Mesenteric fat pad (tissue), 1 donor: ENCODE measurements around the gene ALDH1A3. TPM values are rescaled to one million over a fixed set of nuclear protein-coding genes. Genes with fewer than 3 reads are reported as not detected.
A peak's percentile ranks its signal among the peaks of the same experiment; 100 is the strongest.

Experiments
- DNase-seq: peaks from one replicate; pipeline ENCODE4 v3.0.0-alpha.2; 2020; ENCODE audit warnings: low spot score
- total RNA-seq: library from RNA; stranded (reverse); fragmentation: NEBNext Ultra II Directional; extraction: Animal tissue kit (Norgen Biotek cat#: 25700); gene quantifications from one replicate; pipeline ENCODE4 v1.2.1, GENCODE V29; 2021
- donor health status: DM: yes; HTN: yes; CAD: no.

Gene ALDH1A3
- total RNA-seq, 1 donor from 2014 or later, result 194 TPM

DNA sequence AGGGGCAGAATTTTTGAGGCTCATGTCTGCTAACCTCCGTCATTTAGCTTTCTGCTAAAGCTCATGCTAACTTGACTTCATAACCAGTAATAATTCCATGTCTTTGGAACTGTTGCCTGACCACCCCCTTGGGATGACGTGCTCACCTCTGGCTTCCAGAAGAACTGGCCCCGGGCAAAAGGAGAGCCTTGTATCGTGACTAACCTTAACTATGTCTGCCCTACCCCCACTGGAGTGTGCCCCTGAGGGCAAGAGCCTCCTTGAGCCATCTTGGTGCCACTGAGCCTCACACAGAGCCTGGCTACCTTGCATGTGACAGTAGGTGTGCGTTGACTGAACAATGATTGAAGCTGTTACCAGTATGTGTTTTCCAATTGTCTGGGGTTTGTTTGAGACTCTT lies 44.3 kb downstream of the ALDH1A3 start:
- DNase-seq, result peak; percentile 72

DNA sequence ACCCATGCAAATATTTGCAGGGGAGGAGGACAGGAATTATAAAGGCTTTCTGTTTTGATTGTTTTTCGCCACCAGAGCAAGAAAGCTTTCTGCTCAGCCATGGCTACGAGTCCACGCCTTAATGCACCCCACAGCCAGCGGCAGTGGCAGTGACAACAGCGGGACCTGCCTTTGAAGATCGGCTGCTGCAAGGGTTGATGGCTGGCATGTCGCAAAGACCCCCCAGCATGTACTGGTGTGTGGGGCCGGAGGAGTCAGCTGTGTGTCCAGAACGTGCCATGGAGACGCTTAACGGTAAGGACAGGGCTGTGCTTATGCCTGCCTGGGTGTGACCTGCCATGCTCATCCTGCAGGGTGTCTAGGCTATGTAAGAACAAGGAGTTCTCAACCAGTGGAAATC lies 44.8 kb downstream of the ALDH1A3 start:
- DNase-seq, result peak; percentile 69

DNA sequence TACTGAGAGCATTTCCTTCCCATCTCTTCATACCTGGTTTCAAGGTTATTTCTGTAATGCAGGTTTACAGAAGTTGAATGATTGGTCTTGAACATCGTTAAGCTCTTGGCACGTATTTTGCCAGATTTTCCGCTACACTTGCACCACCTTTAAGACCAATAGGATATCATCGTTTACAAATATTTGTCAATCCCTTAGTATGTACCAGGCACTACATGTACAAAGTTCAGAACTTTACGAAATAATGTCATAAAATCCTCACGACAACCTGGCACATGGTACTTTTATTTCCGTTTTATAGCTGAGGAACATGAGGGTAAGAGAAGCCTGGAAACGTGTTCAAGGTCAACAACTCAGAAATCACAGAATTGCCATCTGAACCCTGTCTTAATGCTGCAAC lies 45.8 kb downstream of the ALDH1A3 start:
- DNase-seq, result no peak

DNA sequence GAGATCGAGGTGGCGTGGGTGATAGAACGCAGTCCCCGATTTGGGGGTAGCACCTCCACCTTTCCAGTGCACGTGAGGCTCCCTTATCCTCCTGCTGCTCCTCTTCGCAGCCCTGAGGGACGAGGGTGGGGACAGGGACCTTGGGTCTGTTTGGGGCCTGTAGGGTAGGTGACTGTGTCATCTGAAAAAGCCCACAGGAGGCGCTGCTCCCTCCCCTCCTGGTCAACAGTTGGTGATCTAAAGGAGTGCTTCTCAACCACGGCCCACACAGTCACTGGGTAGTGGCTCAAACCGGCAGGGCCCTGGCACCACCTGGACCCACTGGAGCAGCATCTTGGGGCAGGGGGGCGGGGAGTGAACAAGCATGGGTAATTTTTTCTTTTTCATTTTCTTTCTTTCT lies 46.6 kb downstream of the ALDH1A3 start:
- peak; percentile 51 for DNase-seq

DNA sequence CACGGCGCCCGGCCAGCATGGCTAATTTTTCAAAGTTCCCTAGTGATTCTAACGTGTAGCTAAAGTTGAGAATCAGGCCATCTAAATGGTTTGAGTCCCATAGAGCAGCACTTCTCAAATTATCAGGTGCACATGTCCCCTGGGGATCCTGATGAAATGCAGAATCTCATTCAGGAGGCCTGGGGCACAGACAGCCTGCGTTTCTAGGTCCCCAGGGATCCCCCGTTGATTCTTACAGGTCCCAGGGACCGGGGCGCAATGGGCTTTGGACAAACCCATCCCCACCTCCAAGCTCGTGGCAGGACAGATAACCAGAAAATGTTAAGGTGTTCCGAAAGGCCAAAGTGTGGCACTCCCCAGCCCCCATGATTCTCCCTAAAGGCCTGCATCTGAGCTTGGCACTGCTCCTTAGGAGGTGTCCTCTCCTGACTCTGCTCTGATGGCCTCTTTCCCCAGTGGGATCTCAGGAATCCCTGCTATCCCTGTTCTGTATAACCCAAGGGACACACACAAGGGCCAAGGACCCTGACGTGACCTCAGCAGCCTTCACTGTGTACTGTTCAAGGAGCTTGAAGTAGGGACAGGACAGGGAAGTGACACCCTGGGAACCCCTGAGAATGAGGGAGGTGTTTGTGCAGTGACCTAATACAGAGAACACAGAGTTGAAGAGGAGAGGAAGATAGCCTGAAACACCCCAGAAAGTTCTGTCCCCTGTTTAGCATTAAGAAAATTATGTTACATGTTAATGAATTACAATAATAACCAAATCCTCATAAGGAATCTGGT lies 47.5 kb downstream of the ALDH1A3 start:
- DNase-seq, result no peak

DNA sequence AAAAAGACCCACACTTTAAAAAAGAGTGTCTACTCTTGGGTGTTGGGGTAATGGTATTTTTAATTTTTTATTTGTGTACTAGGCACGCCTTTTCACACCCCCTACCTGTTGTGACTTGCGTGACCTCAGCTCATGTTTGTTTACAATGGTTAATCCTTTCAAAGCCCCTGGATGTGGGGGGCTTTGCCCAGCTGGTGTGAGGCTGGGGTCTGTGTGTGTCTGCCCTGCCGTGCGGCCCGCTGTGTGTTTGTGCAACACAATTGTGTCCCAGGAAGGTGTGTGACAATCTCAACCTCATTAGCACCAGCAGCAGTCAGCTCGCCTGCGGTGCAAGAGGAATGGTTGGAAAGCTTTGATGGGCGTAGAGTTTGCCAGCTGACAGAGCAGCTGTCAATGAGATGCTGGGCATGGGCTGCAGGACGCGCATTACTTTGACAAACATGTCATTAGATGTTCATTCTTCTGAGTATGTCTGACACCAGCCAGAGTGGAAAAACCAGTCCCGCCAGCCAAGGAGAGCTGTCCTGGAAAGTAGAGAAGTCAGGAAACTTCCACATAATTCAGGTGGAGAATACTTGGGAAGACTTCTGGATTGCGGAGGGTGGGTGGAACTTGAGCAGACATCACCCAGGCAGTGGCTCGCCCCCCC lies 49.1 kb downstream of the ALDH1A3 start:
- no peak for DNase-seq

DNA sequence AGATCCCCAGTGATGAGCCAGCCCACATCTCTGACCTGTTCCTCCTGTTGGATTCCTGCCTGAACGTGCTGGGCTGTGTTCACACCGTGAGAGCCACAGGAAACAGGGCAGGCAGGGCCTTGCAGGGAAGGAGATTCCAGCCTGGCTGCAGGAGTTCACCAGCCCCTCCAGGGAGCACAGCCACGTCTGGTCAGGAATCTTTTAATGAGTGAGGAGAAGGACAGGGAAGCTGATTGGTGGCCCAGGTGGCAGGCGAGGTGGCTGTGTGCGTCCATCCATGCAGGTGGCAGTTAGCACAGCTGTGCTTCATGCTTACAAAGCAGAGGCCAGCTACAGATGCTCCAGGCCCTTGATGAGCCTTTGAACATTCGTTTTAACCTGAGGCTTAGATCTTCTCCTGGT lies 50.0 kb downstream of the ALDH1A3 start:
- no peak for DNase-seq

DNA sequence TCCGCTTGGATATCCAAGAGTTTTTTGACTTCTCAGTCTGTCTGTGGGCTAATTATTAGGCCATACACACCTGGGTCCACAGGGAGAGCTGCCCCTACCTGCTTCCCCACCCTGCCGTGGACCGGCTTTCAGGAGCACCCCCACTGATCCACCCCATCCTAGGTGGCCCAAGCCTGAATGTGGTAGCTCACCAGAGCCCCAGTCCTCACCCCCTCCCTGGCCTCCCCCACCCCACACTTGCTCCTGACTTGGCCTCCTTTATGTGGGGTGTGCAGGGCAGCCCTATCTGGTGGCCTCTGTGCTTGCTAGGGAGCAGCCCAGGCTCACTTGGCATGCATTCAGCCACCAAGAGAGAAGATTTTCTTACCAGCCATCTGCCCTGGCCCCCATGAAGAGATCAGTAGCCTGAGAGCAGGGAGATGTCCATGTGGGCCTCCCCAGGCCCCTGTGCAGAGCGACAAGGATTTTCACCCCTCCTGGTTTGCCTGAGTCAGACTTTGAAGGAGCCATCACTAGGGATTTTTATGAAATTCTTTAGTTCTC lies 50.7 kb downstream of the ALDH1A3 start:
- DNase-seq, result no peak

DNA sequence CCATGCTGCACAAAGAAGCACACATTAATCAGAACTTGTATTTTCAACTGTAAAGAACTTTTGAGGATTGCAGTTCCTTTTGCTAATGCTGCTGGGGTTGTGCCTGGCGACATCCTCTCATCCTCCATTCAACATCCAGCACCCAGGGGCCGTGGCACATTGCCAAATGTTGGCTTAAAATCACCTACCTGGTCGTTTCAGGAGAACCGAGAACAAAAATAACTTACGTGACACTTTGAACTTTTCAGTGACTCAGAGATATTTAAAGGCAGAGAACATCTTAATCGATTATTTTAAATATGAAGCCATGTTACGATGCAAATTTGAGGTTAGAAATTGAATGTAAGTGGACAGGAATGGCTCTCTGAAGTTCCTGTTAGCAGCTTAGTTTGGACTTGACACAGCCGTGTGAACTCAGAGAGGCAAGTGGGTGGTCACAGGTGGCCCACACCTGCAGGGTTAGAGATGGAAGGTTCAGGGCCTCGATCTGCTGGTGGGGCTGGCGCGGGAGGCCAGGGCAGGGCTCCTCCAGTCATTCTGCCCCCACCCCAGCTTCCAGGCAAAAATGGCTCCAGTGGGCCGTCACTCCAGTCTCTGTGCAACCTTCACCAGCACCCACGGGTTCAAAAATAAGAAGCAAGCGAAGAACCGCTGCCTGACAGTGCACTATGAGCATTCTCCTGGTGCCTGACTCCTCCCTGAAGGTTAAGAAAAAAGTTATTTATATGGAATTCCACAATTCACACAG lies 51.7 kb downstream of the ALDH1A3 start:
- no peak for DNase-seq

DNA sequence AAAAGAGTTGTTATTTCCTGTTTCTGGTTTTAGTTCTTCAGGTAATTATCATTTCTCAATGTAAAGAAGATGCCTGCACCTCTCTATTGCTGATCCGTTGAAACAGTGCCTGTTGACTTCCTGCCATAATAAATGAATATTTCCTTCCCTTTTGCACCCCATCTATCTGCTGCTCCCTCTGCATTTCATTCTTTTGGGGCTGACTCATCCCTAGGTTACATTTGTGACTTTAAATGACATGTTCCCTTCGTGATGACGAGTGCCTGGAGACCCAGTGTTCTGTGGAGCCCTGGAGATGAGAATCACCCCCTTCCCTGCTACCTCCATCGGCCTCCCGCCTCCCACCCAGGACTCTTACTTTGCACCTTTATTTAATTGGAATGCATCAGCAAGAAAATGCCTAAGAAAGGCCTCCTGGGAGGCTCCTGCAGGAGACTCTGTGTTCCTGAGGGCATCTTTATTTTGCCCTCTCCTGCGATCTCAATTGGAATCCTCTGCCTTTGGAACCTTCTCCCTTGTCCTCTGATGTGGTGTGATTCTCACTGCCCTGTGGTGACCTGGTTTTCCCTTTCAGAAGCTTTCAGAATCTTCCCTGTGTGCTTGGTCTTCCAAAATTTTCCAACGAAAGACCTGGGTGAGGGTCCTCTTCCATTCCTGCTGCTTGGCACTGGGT lies 53.2 kb downstream of the ALDH1A3 start:
- DNase-seq, result no peak

DNA sequence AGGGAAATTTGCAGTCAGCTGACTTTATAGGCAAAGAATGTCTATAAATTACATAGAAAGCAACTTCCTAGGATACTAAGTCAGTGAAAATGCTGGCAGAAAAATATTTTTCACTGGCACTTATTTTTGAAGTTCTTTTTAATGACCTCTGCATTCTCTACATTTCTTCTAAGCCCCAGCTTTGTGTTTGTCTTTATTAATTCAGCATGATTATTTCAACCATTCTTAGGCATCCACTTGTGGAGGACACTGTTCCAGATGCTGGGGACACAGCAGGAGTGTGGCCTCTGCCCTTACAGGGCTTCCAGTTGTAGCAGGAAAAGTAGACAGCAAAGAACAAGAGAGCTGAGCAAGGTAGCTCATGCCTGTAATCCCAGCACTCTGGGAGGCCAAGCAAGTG lies 54.5 kb downstream of the ALDH1A3 start:
- peak; percentile 24 for DNase-seq

DNA sequence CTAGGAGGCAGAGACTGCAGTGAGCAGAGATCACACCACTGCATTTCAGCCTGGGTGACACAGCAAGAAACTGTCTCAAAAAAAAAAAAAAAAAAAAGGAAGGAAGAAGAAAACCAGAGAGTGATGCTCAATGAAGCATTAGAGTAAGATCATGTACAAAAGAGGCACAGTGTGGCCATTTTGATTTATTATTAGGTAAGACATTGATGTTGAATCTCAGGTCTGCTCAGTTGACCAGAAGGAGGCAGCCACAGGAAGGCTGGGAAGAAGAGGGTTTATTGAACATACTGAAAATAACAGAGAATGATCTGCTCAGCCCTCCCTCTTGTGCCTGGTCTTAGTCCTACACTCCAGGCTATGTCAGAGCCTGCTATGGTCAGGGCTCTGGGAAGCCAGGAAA lies 55.1 kb downstream of the ALDH1A3 start:
- no peak for DNase-seq

DNA sequence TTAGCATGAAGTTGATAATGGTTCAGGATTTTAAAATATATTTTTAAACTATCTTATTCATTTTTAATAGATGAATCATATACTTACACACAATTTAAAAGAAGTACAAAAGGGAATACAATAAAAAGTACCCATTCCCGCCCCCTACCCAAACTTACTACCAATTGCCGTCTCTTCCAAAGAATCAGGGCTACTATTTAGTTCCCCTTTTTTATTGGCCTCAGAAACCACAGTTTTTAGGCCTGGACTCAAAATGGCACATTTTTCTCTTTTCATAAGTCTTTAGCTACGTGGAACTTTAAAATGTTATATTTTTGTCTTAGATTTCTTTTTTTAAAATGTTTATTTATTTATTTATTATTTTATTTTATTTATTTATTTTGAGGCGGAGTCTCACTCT lies 57.5 kb downstream of the ALDH1A3 start:
- DNase-seq, result no peak

DNA sequence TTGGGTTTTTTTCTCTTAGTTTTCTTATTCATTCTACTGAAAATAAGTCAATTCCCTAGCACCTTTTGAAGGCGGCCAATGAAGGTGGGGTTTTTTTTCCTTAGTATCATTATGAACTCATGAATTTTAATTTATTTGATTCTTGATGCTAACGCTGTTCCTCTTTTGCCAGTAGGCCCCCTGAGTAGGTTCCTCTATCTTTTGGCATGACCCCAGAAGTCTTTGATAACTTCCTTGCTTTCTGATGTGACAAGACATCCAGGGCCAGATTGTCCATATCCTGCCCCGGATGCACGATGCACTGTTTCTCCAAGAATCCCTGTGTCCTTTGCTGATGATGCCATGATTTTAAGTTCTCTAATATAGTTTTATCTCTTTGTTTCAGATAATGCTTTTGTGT lies 60.2 kb downstream of the ALDH1A3 start:
- no peak for DNase-seq

DNA sequence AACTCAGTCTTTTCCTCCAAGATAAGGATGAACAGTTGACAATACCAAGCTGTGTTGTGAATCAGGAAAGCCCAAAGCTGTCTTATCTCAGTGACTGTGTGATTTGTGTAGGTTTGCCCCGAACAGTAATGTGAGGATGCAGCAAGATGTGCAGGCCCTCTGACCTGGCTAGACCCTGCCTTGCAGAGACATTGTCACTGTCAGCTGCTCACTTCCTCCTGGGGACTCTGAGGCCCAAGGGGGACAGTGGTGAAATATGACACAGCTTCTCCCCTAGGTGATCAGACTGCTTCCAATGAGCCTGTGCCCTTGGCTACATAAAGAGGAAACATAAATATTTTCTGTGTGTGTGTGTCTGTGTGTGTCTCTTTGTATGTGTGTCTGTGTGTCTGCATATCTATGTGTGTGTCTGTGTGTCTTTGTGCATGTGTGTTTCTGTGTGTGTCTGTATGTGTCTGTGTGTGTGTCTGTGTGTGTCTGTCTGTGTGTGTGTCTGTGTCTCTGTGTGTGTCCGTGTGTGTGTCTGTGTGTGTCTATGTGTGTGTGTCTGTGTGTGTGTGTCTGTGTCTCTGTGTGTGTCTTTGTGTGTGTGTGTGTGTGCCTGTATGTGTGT lies 61.2 kb downstream of the ALDH1A3 start:
- no peak for DNase-seq

DNA sequence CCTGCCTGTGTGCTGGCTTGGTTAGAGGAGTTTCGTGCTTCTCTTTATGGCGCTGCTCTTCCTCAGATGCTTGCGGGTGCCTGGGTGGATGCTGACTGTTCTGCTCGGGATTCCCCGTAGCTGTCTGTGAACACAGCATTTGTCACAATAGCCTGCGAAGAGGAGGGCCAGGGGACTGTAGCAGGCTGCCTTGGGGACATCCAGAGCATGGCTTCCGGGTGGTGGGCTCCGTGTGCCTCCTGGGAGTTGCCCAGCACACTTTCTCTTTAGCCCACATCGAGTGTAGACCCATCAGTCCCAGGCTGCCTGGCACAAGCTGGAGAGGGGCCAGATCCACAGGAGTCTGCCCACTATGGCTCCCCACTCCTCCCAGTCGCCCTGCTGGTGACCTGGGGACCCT lies 61.9 kb downstream of the ALDH1A3 start:
- no peak for DNase-seq

DNA sequence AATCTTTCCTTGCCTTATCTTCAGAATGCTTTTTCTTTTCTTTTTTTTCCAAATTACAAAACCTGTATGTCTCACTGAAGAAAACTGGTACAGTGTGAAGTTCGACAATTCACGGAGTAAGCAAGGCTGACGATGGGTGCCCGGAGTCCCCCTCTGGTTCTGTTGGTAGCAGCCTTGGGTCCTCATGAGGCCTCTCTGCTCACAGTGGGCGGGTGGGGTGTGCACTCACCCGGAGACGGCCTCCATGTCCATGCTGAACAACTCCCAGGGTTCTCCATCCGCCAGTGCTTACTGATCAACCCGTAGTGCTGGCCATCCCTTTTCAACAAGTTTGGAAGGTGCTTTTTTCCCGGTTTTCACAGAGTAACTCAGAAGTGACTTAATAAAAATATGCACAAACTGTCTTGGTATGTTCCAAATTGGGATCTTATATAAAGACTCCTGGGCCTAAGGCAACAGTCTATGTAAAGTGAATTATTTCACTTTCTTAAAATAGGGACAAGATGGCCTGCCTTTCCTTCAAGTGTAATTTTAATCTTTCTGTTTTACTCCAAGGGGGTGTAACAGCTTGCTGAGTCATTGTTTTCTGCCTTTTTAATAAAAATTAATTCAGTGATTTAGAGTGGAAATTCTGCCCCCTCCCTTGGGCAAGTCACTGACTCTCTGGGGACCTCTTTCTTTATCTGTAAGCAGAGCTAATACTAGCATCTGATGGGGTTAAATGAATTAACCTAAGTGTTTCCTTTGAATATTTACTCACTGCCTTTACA lies 63.2 kb downstream of the ALDH1A3 start:
- DNase-seq, result no peak

DNA sequence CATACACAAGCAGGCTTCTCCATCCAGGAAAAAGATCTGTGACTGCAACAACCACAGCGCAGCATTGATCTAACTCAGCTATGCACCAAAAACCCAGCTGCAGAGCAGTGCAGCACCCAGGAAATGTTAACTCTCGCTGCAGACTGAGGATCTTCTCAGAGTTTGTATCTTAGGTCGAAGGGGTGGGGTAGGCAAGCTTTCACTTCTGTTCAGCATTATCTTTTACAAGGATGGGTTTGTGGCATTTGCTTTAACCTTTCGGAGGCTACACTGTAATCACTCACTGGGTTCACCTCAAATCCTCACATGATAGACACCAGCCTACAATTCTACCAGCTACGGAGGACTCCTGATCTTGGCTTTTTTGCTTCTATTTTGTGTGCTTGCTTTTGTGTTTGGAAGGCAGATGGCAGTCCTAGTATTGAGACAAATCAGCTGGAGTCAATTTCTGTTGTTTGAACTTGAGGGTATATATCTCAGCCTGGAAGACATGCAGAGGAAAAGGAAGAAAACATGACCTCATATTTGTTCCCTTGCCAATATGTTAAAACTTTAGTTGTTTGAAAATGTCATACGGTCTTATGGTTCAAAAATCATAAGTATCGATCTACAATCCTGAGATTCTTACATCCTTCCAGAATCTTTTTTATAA lies 64.7 kb downstream of the ALDH1A3 start:
- DNase-seq, result no peak

DNA sequence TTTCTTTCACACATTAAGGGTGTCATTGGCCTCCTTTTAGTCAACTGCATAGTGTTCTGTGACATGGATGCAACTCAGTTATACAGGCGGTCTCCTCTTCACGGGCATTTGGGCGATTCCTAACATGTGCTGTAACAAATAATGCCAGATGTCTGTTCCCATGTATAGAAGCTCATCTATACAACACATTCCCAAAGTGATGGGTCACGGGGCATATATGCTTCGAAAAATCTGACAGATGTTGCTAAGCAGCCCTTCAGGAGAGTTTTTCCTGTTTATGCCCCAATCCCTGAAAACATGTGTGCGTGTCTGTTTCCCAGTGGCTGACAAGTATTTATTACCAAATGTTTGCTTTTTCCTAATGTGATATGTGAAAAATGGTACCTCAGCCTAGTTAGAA lies 65.4 kb downstream of the ALDH1A3 start:
- no peak for DNase-seq
